ENCODE results near the gene SLC43A2.

DNA sequence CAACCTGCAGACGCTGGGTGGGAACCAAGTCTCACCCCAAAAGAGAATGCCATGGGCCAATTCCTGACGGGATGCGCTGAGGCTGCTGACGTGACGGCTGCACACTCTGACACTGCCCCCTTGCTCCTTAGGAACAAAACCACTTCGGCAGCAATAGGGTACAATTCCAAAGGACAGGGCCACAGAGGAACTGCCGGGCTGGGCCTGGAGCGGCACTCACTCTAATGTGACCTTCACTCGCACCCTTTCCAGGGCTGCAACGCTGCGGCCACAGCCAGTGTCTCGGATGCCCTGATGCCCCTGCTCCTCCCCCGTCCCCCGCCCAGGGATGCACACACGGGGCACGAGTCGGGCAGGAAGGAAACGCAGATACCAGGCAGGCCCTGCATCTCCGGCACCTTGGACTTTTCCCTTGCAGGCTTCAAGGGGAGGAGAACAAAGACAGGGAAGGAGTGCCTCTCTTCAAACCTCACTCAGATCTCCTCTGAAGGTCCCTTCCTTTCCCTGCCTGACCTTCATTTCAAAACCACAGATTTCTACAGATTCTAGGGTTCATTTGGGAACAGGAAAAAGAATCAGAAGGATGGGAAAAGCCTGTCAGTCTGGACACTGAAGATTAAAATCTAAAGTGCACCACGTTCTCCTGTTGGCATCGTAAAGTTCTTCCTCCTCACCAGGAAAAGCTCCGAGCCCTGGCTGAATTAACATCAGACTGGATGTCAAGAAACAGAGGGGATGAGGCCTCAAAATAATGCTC is 68.4 kb downstream of the SLC43A2 start:
- TF ChIP-seq, protein P1, sequence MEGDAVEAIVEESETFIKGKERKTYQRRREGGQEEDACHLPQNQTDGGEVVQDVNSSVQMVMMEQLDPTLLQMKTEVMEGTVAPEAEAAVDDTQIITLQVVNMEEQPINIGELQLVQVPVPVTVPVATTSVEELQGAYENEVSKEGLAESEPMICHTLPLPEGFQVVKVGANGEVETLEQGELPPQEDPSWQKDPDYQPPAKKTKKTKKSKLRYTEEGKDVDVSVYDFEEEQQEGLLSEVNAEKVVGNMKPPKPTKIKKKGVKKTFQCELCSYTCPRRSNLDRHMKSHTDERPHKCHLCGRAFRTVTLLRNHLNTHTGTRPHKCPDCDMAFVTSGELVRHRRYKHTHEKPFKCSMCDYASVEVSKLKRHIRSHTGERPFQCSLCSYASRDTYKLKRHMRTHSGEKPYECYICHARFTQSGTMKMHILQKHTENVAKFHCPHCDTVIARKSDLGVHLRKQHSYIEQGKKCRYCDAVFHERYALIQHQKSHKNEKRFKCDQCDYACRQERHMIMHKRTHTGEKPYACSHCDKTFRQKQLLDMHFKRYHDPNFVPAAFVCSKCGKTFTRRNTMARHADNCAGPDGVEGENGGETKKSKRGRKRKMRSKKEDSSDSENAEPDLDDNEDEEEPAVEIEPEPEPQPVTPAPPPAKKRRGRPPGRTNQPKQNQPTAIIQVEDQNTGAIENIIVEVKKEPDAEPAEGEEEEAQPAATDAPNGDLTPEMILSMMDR (IDR thresholded peaks at IDR 0.05), result no peak
- TF ChIP-seq POLR2A (IDR thresholded peaks at IDR 0.05) (no peak), EP300 (IDR thresholded peaks at IDR 0.05; ENCODE audit: low read depth) (no peak)

Data from transverse colon (tissue), 3 donors.